SH-SY5Y (cell line): Measurements from ENCODE around the gene HS6ST1.

Experiments used
- GATA2 ChIP-seq: IDR thresholded peaks from 2 replicates; pipeline ENCODE4 v1.6.1; 2011; ENCODE audit warnings: mild to moderate bottlenecking, low read depth, low read length
- GATA3 ChIP-seq: IDR thresholded peaks from 2 replicates; pipeline ENCODE4 v1.6.1; 2011; ENCODE audit warnings: low read depth, mild to moderate bottlenecking, low read length, moderate library complexity

DNA sequence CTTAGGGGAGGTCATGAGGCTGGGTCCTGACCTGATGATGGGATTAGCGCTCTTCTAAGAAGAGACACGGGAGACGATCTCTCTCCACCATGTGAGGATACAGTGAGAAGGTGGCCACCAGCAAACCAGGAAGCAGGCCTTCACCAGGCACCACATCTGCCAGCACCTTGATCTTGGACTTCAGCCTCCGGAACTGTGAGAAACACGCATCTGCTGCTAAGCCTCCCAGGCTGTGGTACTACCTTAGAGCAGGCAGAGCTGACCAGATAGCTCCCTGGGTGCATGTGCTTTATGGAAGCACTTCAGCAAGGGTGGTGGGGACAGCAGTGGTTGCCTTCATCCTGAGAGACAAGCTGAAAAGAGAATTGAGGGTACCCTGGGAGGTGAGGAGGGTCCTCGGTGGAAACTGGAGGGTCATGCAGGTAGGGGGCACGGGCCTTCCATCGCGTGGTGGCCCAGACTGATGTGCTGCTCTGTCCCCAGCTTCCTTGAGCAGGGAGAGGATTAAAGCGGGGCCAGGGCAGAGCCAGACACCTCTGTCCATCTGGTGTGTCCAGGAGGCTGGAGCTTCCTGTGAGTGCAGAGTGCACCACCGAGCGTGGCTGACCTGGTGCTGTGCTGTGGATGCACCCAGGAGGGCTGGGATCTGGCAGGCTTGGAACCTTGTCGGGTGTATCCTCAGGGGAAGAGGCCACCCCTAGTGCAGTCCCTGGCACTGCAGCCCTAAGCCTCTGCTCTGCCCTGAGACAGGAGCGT is 42.9 kb upstream of the HS6ST1 start:
- TF ChIP-seq GATA2, result no peak
- TF ChIP-seq GATA3, result no peak
